GM21723 (cell line): ENCODE results near the gene RPLP2.

Experiments used
- ATAC-seq: cut with Tn5 transposase; IDR thresholded peaks from one replicate; pipeline ENCODE4 v1.9.1; 2021; ENCODE audit warnings: mild to moderate bottlenecking, moderate library complexity; ENCODE audit not compliant: unreplicated experiment

Gene RPLP2

GRCh38 chr11:862081-862661, 52.4 kb downstream of the RPLP2 start:
- ATAC-seq: no peak
